NCI-H345 (cell line): ENCODE results near the gene CHCHD6.
A peak's percentile ranks its signal among the peaks of the same experiment; 100 is the strongest.

Experiments
- DNase-seq: peaks from one replicate; lab custom pipeline; 2025; lab: John Stamatoyannopoulos, UW

CHCHD6 gene

DNA sequence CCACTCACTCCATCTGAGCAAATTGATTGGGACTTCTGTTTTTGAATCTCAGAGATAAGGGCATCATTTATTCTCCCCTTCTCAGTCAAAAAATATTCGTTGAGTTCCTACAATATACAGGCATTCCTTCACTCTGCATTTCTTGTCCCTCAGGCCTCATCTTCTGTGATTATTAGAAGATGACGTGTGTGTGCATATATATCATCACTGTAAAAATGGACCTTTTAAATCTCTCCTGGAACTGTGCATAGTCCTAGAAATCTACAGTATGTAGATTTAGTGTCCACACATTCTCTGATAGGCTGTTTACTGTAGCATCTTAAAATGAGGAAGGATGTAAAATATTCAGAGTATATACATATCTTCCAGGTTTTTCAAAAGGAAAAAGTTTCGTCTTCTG, 235.7 kb downstream of the CHCHD6 start:
- no peak for DNase-seq

- DNase-seq, result no peak
Observed at GRCh38 chr3:126941721-126942270, 237.8 kb downstream of the CHCHD6 start.

- DNase-seq, result no peak
Observed at GRCh38 chr3:126944089-126944965, 240.3 kb downstream of the CHCHD6 start.

- no peak for DNase-seq
Observed at GRCh38 chr3:126945171-126945721, 241.2 kb downstream of the CHCHD6 start.

DNA sequence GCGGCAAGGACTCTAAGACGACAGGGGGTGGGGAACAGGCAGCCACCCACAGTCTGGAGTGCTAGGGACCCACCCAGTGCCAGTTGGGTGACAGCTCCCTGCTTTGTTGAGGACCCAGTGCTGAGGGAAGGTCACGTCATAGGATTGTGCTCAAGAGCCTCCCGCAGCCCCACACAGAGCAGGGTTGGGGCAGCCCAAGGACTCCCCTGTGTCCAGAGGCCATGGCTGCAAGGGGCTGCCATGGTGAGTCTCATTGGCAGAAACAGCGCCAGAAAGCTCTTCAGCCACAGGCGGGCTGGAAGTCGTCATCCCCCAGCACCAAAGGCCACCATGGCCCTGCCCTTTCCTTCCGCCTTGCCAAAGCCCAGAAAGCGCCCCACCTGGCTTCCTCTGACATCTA, 241.9 kb downstream of the CHCHD6 start:
- no peak for DNase-seq

DNA sequence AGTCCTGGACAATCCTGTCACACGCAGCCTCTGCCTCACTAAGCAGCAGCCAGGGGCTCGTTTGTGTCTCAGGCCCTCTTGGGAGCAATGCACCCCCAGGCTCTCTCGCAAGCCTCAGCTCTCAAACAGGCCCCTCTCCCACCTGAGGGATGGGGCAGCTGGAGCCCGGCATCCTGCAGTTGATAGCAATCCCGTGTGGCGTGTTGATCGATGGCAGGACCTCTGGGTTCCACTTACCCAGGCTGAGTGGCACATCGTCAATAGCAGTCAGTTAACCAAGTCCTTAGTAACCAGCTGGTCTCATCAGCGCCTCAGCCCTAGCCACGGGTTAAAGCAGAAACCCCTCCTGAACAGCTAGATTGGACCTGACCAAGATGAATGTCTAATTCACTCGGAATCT, 242.4 kb downstream of the CHCHD6 start:
- no peak for DNase-seq

DNA sequence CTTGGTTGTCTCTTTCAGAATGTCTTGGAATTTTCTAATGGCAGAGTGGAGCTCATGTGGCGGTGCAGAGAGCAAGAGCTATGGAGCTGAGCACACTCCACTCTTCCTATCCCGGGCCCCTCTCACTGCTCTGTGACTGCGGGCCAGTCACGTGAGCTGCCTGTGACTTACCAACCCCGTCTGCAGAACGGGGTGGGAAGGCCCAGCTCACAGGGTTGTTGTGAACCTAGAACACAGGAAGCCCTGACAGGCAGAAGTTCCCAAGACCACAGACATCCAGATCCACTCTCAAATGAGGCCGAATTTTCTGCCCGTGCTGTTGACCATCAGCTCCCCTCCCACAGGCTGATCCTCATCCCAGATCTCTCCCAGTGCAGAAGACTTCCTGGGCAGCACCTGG, 243.4 kb downstream of the CHCHD6 start:
- no peak for DNase-seq

DNA sequence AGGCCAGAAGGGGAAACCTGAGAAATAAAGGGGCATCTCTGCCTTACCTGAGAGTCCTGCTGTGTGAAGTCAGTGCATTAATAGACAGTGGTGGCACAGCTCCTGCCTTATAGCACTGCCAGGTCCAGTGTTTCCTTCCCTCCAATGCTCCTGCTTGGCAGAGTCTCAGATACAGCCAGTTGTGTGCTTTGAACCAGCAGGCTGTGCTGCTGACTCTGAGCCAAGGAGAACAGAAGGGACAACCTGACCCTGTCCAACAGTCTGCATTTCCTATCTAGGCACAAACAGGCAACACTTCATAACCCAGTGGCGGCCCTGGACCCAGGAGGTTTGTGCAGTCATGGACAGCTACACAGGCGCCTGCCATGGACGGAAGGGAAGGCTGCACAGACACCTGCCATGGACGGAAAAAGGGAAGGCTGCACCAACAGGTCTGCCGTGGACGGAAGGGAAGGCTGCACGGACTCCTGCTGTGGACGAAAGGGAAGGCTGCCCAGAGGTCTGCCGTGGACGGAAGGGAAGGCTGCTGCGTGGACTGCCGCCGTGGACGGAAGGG, 245.0 kb downstream of the CHCHD6 start:
- DNase-seq, result no peak

DNA sequence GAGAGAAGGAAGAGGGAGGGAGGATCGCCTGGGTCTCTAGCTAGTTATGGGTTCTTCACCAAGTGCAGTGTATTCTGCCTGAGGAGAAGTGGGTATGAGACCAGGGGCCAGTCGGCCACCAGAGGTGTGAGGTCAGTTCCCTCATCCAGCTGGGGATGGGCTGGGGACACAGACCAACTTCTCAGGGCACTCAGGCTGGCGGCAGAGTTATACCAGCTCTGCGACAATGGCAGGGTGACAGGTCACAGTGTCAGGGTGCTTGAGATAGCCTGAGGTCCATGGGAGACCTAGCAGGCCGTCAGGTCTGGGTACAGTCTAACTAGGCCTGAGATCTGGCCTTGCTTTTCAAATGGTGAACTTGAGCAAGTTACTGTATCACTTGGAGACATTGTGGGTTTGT, 247.5 kb downstream of the CHCHD6 start:
- no peak for DNase-seq

- DNase-seq, result no peak
Observed at GRCh38 chr3:126952261-126952982, 248.4 kb downstream of the CHCHD6 start.

GRCh38 chr3:126952983-126953660, 249.1 kb downstream of the CHCHD6 start:
- peak; percentile 51 for DNase-seq

DNA sequence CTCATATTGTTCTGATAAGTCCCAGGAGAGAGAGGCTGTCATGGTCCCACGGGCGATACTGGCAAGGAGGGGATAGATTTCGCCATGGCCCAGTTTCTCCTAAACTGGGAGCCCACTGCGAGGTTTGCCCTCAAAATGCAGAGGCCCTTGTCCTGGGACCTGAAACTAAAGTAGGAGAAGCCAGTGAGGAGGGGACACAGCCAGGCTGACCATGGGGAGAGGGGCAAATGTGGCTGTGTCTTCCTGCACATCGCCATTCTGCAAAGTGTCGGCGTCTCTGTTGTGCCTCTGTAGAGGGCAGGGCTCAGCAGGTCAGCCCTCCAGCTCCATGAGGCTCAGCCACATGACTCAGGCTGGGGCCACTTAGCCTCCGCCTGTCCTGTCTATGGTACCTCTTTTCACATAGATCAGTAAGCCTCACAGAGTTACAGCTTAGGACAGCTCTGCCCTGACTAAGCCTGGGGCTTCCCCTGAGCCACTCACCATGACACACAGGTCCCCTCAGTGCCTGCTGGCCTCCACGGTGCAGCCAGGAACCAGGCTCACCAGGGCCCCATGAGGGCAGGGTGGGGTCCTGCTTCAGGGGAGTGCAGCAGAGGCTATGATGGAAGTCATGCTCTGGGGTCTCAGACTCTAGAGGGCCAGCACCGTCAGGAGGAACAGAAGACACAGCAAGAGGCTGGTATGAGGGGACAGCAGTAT, 250.3 kb downstream of the CHCHD6 start:
- no peak for DNase-seq

DNA sequence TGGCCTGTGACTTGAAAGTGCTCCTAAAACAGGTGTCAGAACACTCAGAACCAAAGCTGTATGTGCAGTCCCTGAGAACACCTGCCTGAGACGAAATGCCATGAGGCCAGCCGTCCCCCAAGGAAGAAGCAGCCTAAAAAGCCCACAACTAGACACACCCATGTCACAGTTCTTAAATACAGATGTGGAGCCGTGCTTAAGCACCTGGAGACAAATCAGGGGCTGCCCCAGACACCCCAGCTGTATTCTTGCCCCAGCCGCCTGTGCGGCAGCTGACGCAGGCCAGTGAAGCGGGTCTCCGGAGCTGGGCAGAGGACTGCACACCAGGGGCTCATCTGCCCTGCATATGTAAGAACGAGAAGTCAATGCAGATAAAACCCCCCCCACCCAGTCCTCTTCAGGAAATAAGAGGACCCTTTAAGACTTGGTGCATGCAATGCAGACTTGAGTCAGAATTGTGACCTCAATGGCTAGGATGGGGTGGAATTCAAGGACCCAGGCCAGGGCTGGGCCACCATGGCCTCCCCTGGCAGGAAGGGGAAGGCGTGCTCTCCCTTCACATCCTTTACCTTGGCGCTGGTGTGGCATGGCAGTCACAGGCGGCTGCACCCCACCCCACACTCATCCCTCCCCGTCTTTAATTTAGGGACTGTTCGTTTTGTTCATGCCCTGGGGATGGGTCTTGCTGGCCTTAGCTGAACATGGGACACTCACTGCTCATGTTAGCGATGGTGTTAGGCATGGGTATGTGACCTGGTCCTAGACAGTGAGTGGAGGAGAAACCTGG, 251.2 kb downstream of the CHCHD6 start:
- DNase-seq, result no peak

- no peak for DNase-seq
Observed at GRCh38 chr3:126956361-126956760, 252.3 kb downstream of the CHCHD6 start.

DNA sequence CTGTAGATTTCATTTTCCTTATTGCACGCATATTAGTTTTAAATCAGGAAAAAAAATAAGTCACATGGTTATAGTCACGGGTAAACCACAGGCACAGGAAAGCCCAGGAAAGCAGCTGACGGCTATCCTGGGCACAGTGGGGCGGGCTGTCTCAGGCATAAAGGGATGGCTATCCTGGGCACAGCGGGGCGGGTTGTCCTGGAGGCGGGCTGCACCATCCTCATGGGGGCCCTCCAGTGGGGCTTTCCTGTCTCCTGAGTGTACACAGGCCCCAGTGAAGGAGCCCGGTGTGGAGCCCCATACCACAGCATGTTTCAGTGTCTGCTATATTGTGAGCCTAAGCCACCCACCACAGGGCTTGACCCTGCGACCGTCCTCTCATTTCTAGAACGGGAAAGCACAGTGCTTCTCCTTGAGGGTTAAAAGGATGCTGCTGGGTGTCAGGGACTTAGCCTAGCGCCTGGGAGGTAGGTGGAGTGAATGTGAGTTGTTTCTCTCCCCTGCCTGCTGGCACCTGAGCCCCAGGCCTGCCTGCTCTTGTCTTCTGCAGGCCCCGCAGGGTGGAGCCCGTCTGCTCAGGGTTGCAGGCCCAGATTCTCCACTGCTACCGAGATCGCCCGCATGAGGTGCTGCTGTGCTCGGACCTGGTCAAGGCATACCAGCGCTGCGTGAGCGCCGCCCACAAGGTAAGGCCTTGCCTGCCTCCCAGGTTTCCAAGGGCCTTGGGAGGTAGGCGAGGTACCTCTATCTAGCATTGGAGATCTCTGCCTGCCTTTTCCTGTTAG, 253.0 kb downstream of the CHCHD6 start:
- DNase-seq, result no peak

- DNase-seq, result no peak
Observed at GRCh38 chr3:126957776-126958637, 254.0 kb downstream of the CHCHD6 start.

DNA sequence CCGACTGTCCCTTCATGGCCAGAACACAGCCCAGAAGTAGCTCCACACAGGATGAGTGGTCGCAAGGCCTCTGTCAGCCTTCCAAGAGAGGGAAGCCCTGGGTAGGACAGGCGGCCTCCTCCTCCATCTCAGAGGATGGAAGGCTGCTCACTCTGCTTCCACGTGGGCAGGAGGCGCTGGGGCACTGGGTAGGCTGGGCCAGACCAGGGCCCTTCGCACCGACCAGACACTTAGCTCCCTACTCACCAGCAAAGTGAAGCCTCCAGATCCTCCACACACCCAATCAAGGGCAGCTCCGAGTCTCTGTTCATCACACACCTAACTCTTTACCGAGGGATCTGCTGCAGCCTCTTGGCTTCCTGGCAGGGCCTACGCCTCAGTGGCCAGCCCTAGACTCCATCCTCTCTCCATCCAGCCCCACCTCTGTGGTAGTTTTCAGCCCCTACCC, 254.6 kb downstream of the CHCHD6 start:
- DNase-seq, result no peak

DNA sequence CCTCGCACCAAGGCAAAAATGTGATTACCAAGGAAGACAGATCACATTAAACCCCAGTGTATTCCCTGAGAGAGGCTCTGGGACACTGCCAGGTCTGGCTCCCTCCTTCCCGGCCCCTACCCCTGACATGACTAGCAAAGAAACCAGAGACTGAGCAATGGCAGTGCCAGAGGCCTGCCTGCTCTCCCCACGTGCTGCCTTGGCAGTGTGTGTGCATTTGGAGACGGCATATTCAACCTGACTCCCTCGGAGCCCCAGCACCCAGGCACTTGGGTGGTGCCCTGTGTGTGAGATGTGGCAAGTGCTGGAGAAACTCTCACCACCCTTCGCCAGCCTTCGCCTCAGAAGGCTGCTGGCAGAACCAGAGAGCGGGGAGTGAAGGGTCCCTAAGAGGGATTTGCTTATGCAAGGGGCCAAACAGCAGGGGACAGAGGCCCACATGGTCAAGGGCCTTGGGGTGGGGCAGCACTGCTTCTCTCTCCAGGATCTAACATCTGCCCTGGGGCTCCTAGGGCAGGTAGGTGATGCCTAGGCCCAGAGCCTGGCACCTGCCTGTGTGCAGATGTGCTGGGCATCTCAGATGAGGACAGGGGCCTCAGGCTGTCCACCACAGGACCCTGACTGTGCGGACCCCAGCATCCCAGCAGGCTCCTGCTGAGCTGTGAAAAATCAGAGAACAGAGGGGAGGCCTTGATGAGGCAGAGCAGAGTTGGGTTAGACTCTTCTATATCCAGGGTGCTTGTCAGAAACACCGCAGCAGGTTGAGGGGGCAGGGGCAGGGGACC, 255.3 kb downstream of the CHCHD6 start:
- DNase-seq, result no peak
